ENCODE results near the gene MNT. TPM values are rescaled to one million over a fixed set of nuclear protein-coding genes. Genes with fewer than 3 reads are reported as not detected.
A peak's percentile ranks its signal among the peaks of the same experiment; 100 is the strongest.

Gene MNT
- total and polyA plus RNA-seq, 8 donors, result 10.9 to 31.9 (median 16.3) TPM

- peak; percentile 96 for ATAC-seq
- peaks cover 0 to 39% of the 10 kb centered on the region in 2 donors for H3K36me3 ChIP-seq
- peak; percentile 83 to 96 (median 88) for DNase-seq
- peak; percentile 98 to 99 for TF ChIP-seq CTCF (IDR thresholded peaks at IDR 0.05)
- intact Hi-C loops (cut with DNase I), result loop anchor here in 1 of 2 donors (5.0 kb wide), 1 partner anchor 34 kb away; no protein-coding TSS in a partner anchor
- H3K27me3 ChIP-seq, result no peaks in the 10 kb centered on the region
- no peak overlapping the region for H3K4me3 ChIP-seq
- H3K9me3 ChIP-seq, result no peaks in the 10 kb centered on the region
- peaks cover 0 to 9% of the 10 kb centered on the region in 2 donors for H3K4me1 ChIP-seq
- H3K27ac ChIP-seq, result no peak overlapping the region
Measured at GRCh38 chr17:2416010-2416734, 15.3 kb upstream of the MNT start.

GRCh38 chr17:2415081-2415480, 14.2 kb upstream of the MNT start:
- no peaks in the 10 kb centered on the region for H3K9me3 ChIP-seq
- no peaks in the 10 kb centered on the region for H3K27me3 ChIP-seq
- no peak overlapping the region for H3K4me3 ChIP-seq
- H3K36me3 ChIP-seq, result peaks cover 0 to 30% of the 10 kb centered on the region in 2 donors
- intact Hi-C loops (cut with DNase I), result loop anchor here in 1 of 2 donors (5.0 kb wide), 1 partner anchor 33 kb away; no protein-coding TSS in a partner anchor
- H3K27ac ChIP-seq, result no peak overlapping the region
- H3K4me1 ChIP-seq, result peaks cover 0 to 9% of the 10 kb centered on the region in 2 donors
- DNase-seq (no peak), ATAC-seq (no peak)
- TF ChIP-seq CTCF (IDR thresholded peaks at IDR 0.05), result no peak

- ATAC-seq (no peak), DNase-seq (no peak)
- H3K9me3 ChIP-seq, result no peaks in the 10 kb centered on the region
- no peak overlapping the region for H3K27ac ChIP-seq
- no peak overlapping the region for H3K4me3 ChIP-seq
- H3K4me1 ChIP-seq, result peaks cover 0 to 9% of the 10 kb centered on the region in 2 donors
- peaks cover 0 to 24% of the 10 kb centered on the region in 2 donors for H3K36me3 ChIP-seq
- H3K27me3 ChIP-seq, result no peaks in the 10 kb centered on the region
- TF ChIP-seq CTCF (IDR thresholded peaks at IDR 0.05), result no peak
- intact Hi-C loops (cut with DNase I), result loop anchor here in 1 of 2 donors (5.0 kb wide), 1 partner anchor 32 kb away; no protein-coding TSS in a partner anchor
Measured at GRCh38 chr17:2414446-2415064, 13.7 kb upstream of the MNT start.

- Histone ChIP-seq H3K4me1 (peaks cover 0 to 9% of the 10 kb centered on the region in 2 donors), H3K27me3 (no peaks in the 10 kb centered on the region), H3K4me3 (no peak overlapping the region), H3K36me3 (peaks cover 0 to 9% of the 10 kb centered on the region in 2 donors), H3K9me3 (no peaks in the 10 kb centered on the region), H3K27ac (no peak overlapping the region)
- ATAC-seq, result no peak
- TF ChIP-seq CTCF (IDR thresholded peaks at IDR 0.05), result no peak
- no peak for DNase-seq
- intact Hi-C loops (cut with DNase I), result no loop called here
Measured at GRCh38 chr17:2412561-2413021, 11.7 kb upstream of the MNT start.

- H3K4me1 ChIP-seq, result peaks cover 0 to 13% of the 10 kb centered on the region in 2 donors
- no peaks in the 10 kb centered on the region for H3K27me3 ChIP-seq
- TF ChIP-seq CTCF (IDR thresholded peaks at IDR 0.05), result no peak
- peaks cover 0 to 9% of the 10 kb centered on the region in 2 donors for H3K36me3 ChIP-seq
- DNase-seq (no peak), ATAC-seq (no peak)
- intact Hi-C loops (cut with DNase I), result no loop called here
- no peak overlapping the region for H3K27ac ChIP-seq
- H3K9me3 ChIP-seq, result no peaks in the 10 kb centered on the region
- H3K4me3 ChIP-seq, result no peak overlapping the region
Measured at GRCh38 chr17:2410951-2411350, 10.1 kb upstream of the MNT start.
